HCT116 (cell line): ENCODE results near the gene ADAMTSL2. TPM values are rescaled to one million over a fixed set of nuclear protein-coding genes. Genes with fewer than 3 reads are reported as not detected.

Experiments
- ATAC-seq: fragments of 200-7000 bp; cut with Tn5 transposase; 2 replicates; pipeline ENCODE4 v1.9.1; 2020; ENCODE audit warnings: mild to moderate bottlenecking, moderate library complexity
- BruUV-seq: library from RNA; stranded (reverse); fragments of 400-500 nt; replicated peaks from 2 replicates; lab custom pipeline; 2021; lab: Mats Ljungman, UMichigan
- CTCF ChIA-PET: fragments of 300-600 bp; sonication (Branson Sonifier 250); formaldehyde crosslinking; loops from one replicate; lab custom pipeline; 2021; ENCODE audit warnings: antibody characterized with exemption; lab: Charles Lee
- POLR2A ChIA-PET: fragments of 300-600, 350-600 bp; sonication (Branson Sonifier 250); formaldehyde crosslinking; loops from one replicate; lab custom pipeline; 2021; ENCODE audit warnings: antibody characterized with exemption; lab: Charles Lee
- RAD21 ChIA-PET, 2 experiments: fragments of 300-600 bp; sonication (Branson Sonifier 250); formaldehyde crosslinking; loops; one replicate each; lab custom pipeline; 2023; ENCODE audit warnings: low total read pairs in 2 of 2; ENCODE audit not compliant: uncharacterized antibody in 2 of 2, unreplicated experiment in 2 of 2, low non-redundant PET in 1 of 2; lab: Charles Lee
- DNase-seq: peaks from one replicate; pipeline ENCODE4 v3.0.0-alpha.2; 2010; ENCODE audit warnings: low read depth, low spot score
- H2AFZ ChIP-seq: fragments of 200-600 bp; shearing (Covaris generic), sonication (generic); 2 replicates; pipeline ENCODE4 v1.6.1; 2017; ENCODE audit warnings: low read depth, mixed run types, mixed read lengths, antibody characterized with exemption, low read length; ENCODE audit not compliant: poor library complexity, severe bottlenecking
- H3K27ac ChIP-seq: 2 replicates; pipeline ENCODE4 v1.5.1; 2012; ENCODE audit warnings: low read depth, low read length
- H3K27me3 ChIP-seq: fragments of 200-600 bp; sonication (generic); 2 replicates; pipeline ENCODE4 v1.6.1; 2016; ENCODE audit warnings: mixed run types, low read length, mixed read lengths; ENCODE audit not compliant: insufficient read depth
- H3K36me3 ChIP-seq, 2 experiments: fragments of 200-500 bp in 1 of 2; fragments of 200-600 bp in 1 of 2; sonication (Bioruptor generic) in 1 of 2; sonication (generic) in 1 of 2; 2 replicates each; pipeline versions ENCODE4 v1.5.1 to v1.6.1; 2014 to 2016; ENCODE audit warnings: low read length in 2 of 2, inconsistent platforms in 1 of 2, mixed read lengths in 1 of 2, mixed run types in 1 of 2; ENCODE audit not compliant: insufficient read depth in 2 of 2, control insufficient read depth in 1 of 2
- H3K4me1 ChIP-seq, 2 experiments: fragments of 200-600 bp in 1 of 2; sonication (generic) in 1 of 2; 2 replicates each; pipeline versions ENCODE4 v1.5.1 to v1.6.1; 2012 to 2017; ENCODE audit warnings: low read length in 2 of 2, inconsistent platforms in 1 of 2, mild to moderate bottlenecking in 1 of 2, mixed read lengths in 1 of 2, mixed run types in 1 of 2, moderate library complexity in 1 of 2; ENCODE audit not compliant: insufficient read depth in 2 of 2, control insufficient read depth in 1 of 2
- H3K4me2 ChIP-seq: fragments of 200-600 bp; sonication (generic); 2 replicates; pipeline ENCODE4 v1.6.1; 2017; ENCODE audit warnings: mixed run types, low read length, mixed read lengths
- H3K4me3 ChIP-seq, 2 experiments: fragments of 200-600 bp in 1 of 2; sonication (generic) in 1 of 2; replicated peaks in 1 of 2; 2 replicates each; pipeline ENCODE4 v1.5.1; 2011 to 2016; ENCODE audit warnings: low read length in 2 of 2, control low read depth in 1 of 2, low read depth in 1 of 2, mild to moderate bottlenecking in 1 of 2, mixed read lengths in 1 of 2, mixed run types in 1 of 2
- H3K79me2 ChIP-seq: fragments of 200-600 bp; sonication (generic); 2 replicates; pipeline ENCODE4 v1.6.1; 2017; ENCODE audit warnings: mild to moderate bottlenecking, mixed run types, low read length, moderate library complexity, mixed read lengths; ENCODE audit not compliant: insufficient read depth
- H3K9ac ChIP-seq: fragments of 200-600 bp; sonication (generic); 2 replicates; pipeline ENCODE4 v1.6.1; 2016; ENCODE audit warnings: low read length, mixed read lengths
- H3K9me2 ChIP-seq: fragments of 200-600 bp; sonication (generic), shearing (Covaris generic); 2 replicates; pipeline ENCODE4 v1.6.1; 2017; ENCODE audit warnings: mixed run types, mild to moderate bottlenecking, moderate library complexity; ENCODE audit not compliant: insufficient read depth
- H3K9me3 ChIP-seq, 2 experiments: fragments of 200-500 bp in 1 of 2; fragments of 200-600 bp in 1 of 2; sonication (Bioruptor generic) in 1 of 2; sonication (generic) in 1 of 2; 2 replicates each; pipeline ENCODE4 v1.6.1; 2014 to 2017; ENCODE audit warnings: low read length in 2 of 2, mixed read lengths in 2 of 2, inconsistent platforms in 1 of 2, low read depth in 1 of 2, mild to moderate bottlenecking in 1 of 2, mixed run types in 1 of 2, moderate library complexity in 1 of 2; ENCODE audit not compliant: control insufficient read depth in 1 of 2, insufficient read depth in 1 of 2
- H4K20me1 ChIP-seq: fragments of 200-600 bp; sonication (generic), shearing (Covaris generic); 2 replicates; pipeline ENCODE4 v1.6.1; 2017; ENCODE audit warnings: mixed run types, mild to moderate bottlenecking, moderate library complexity; ENCODE audit not compliant: insufficient read depth
- CBX3 ChIP-seq: IDR thresholded peaks from 2 replicates; pipeline ENCODE4 v1.6.1; 2012; ENCODE audit warnings: low read depth
- CEBPB ChIP-seq: IDR thresholded peaks from 2 replicates; pipeline ENCODE4 v1.6.1; 2012; ENCODE audit warnings: low read depth
- EGR1 ChIP-seq: IDR thresholded peaks from 2 replicates; pipeline ENCODE4 v1.6.1; 2012; ENCODE audit warnings: low read depth
- ELF1 ChIP-seq: IDR thresholded peaks from 2 replicates; pipeline ENCODE4 v1.6.1; 2012; ENCODE audit warnings: low read depth, borderline replicate concordance
- EZH2 ChIP-seq: fragments of 200-600 bp; sonication (generic); IDR thresholded peaks from 2 replicates; pipeline ENCODE4 v1.6.1; 2017; ENCODE audit warnings: antibody characterized with exemption, mixed run types
- EZH2phosphoT487 ChIP-seq: fragments of 200-600 bp; IDR thresholded peaks from 2 replicates; pipeline ENCODE4 v1.6.1; 2018; ENCODE audit warnings: antibody characterized with exemption, borderline replicate concordance
- JUND ChIP-seq: IDR thresholded peaks from 2 replicates; pipeline ENCODE4 v1.6.1; 2012
- MAX ChIP-seq: IDR thresholded peaks from 2 replicates; pipeline ENCODE4 v1.6.1; 2012
- POLR2A ChIP-seq: IDR thresholded peaks from 2 replicates; pipeline ENCODE4 v1.7.0; 2011; ENCODE audit warnings: borderline replicate concordance; ENCODE audit not compliant: insufficient read depth, insufficient read length; ENCODE audit errors: extremely low read depth
- POLR2AphosphoS5 ChIP-seq: IDR thresholded peaks from 2 replicates; pipeline ENCODE4 v1.6.1; 2011; ENCODE audit warnings: mild to moderate bottlenecking, low read depth, low read length, moderate library complexity
- RAD21 ChIP-seq: IDR thresholded peaks from 2 replicates; pipeline ENCODE4 v1.6.1; 2012; ENCODE audit warnings: low read depth, mild to moderate bottlenecking
- SIN3A ChIP-seq: IDR thresholded peaks from 2 replicates; pipeline ENCODE4 v1.6.1; 2012; ENCODE audit warnings: low read depth
- SP1 ChIP-seq: IDR thresholded peaks from 2 replicates; pipeline ENCODE4 v1.6.1; 2012; ENCODE audit warnings: low read depth
- SRF ChIP-seq: IDR thresholded peaks from 2 replicates; pipeline ENCODE4 v1.6.1; 2012; ENCODE audit warnings: low read depth
- TCF7L2 ChIP-seq: IDR thresholded peaks from 2 replicates; pipeline ENCODE4 v1.7.0; 2011; ENCODE audit warnings: borderline replicate concordance, inconsistent platforms; ENCODE audit not compliant: insufficient read depth, insufficient read length; ENCODE audit errors: extremely low read depth
- ZBTB33 ChIP-seq: IDR thresholded peaks from 2 replicates; pipeline ENCODE4 v1.6.1; 2011; ENCODE audit warnings: mild to moderate bottlenecking, low read length, moderate library complexity; ENCODE audit not compliant: insufficient replicate concordance; ENCODE audit errors: extremely low read depth
- ZFX ChIP-seq: fragments of 450-650 bp; IDR thresholded peaks from 2 replicates; pipeline ENCODE4 v1.6.1; 2017
- ZNF274 ChIP-seq: fragments of 200-500 bp; sonication (Bioruptor generic); IDR thresholded peaks from 2 replicates; pipeline ENCODE4 v1.6.1; 2014; ENCODE audit warnings: mild to moderate bottlenecking, low read depth, low read length, inconsistent platforms
- intact Hi-C: fragments of 100-400 bp; cut with micrococcal nuclease; formaldehyde crosslinking; loops from 2 replicates; pipeline ENCODE4 v1.10.0; 2022
- total RNA-seq: library from RNA; stranded (reverse); gene quantifications from one replicate; pipeline ENCODE4 v1.2.1, GENCODE V29; 2021; ENCODE audit not compliant: unreplicated experiment
- TF ChIP-seq, protein P1 (sequence below): IDR thresholded peaks from 2 replicates; pipeline ENCODE4 v1.6.1; 2012
- TF ChIP-seq, protein P2 (sequence below): IDR thresholded peaks from 2 replicates; pipeline ENCODE4 v1.6.1; 2012; ENCODE audit warnings: low read depth

ADAMTSL2 gene
- total RNA-seq, 1 experiment from 2014 or later, result not detected

DNA sequence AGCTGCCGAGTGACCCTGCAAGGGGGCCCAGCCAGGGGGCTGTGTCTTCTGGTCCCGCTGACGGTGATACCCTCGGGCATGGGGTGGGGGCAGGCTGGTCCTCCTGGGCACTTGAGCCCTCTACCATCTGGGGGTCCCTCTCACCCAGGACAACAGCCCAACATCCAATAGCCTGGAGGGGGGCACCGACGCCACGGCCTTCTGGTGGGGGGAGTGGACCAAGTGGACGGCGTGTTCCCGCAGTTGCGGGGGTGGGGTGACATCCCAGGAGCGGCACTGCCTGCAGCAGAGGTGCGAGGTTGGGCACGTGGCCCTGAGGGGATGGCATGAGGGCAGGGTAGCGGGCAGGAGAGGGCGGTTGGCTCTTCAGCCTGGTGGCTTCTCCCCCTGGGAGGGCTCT, 2.8 kb downstream of the ADAMTSL2 start:
- ATAC-seq (no peak), DNase-seq (no peak)
- no peaks in the 10 kb centered on the region for H3K79me2 ChIP-seq
- H3K9me2 ChIP-seq, result no peaks in the 10 kb centered on the region
- POLR2A ChIA-PET, result no interaction called here
- H3K4me1 ChIP-seq, result no peaks in the 10 kb centered on the region; a peak in 1 of 4 replicates
- no peak overlapping the region for H3K27ac ChIP-seq
- H3K4me3 ChIP-seq, result no peak overlapping the region
- H4K20me1 ChIP-seq, result no peaks in the 10 kb centered on the region
- no peaks in the 10 kb centered on the region for H3K36me3 ChIP-seq
- no peak overlapping the region for H3K9ac ChIP-seq
- no peaks in the 10 kb centered on the region for H3K27me3 ChIP-seq
- H2AFZ ChIP-seq, result no peak overlapping the region
- no peak overlapping the region for H3K4me2 ChIP-seq
- BruUV-seq, result no TSS peak
- RAD21 ChIA-PET, result no interaction called here
- CTCF ChIA-PET, result no interaction called here
- intact Hi-C loops, result no loop called here
- no peak for TF ChIP-seq ZBTB33
- no peak for TF ChIP-seq EGR1
- no peak for TF ChIP-seq JUND
- no peak for TF ChIP-seq SIN3A
- no peak for TF ChIP-seq POLR2AphosphoS5
- TF ChIP-seq ZFX, result no peak
- no peak for TF ChIP-seq ELF1
- TF ChIP-seq SP1, result no peak
- no peak for TF ChIP-seq TCF7L2
- no peak for TF ChIP-seq EZH2phosphoT487
- TF ChIP-seq, protein P1, sequence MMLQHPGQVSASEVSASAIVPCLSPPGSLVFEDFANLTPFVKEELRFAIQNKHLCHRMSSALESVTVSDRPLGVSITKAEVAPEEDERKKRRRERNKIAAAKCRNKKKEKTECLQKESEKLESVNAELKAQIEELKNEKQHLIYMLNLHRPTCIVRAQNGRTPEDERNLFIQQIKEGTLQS, result no peak
- TF ChIP-seq MAX, result no peak
- TF ChIP-seq ZNF274, result no peak
- TF ChIP-seq, protein P2, sequence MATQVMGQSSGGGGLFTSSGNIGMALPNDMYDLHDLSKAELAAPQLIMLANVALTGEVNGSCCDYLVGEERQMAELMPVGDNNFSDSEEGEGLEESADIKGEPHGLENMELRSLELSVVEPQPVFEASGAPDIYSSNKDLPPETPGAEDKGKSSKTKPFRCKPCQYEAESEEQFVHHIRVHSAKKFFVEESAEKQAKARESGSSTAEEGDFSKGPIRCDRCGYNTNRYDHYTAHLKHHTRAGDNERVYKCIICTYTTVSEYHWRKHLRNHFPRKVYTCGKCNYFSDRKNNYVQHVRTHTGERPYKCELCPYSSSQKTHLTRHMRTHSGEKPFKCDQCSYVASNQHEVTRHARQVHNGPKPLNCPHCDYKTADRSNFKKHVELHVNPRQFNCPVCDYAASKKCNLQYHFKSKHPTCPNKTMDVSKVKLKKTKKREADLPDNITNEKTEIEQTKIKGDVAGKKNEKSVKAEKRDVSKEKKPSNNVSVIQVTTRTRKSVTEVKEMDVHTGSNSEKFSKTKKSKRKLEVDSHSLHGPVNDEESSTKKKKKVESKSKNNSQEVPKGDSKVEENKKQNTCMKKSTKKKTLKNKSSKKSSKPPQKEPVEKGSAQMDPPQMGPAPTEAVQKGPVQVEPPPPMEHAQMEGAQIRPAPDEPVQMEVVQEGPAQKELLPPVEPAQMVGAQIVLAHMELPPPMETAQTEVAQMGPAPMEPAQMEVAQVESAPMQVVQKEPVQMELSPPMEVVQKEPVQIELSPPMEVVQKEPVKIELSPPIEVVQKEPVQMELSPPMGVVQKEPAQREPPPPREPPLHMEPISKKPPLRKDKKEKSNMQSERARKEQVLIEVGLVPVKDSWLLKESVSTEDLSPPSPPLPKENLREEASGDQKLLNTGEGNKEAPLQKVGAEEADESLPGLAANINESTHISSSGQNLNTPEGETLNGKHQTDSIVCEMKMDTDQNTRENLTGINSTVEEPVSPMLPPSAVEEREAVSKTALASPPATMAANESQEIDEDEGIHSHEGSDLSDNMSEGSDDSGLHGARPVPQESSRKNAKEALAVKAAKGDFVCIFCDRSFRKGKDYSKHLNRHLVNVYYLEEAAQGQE, result no peak
- TF ChIP-seq CEBPB, result no peak
- no peak for TF ChIP-seq POLR2A
- TF ChIP-seq EZH2, result no peak
- no peak for TF ChIP-seq SRF
- no peak for TF ChIP-seq RAD21
- no peak for TF ChIP-seq CBX3
- H3K9me3 ChIP-seq, result no peaks in the 10 kb centered on the region
